Neural crest cell (in vitro differentiated cells): Measurements from ENCODE around the gene TMC3. TPM values are rescaled to one million over a fixed set of nuclear protein-coding genes. Genes with fewer than 3 reads are reported as not detected.

ENCODE experiments used
- DNase-seq: peaks from one replicate; pipeline ENCODE4 v3.0.0; 2021; ENCODE audit warnings: low read depth, mixed read lengths, low spot score
- H3K27ac Mint-ChIP-seq: one replicate; pipeline ENCODE4 v1.8.0; 2021; ENCODE audit warnings: mild to moderate bottlenecking, mixed read lengths; ENCODE audit not compliant: unreplicated experiment
- H3K27me3 Mint-ChIP-seq: 2 replicates; pipeline ENCODE4 v1.8.0; 2021; ENCODE audit warnings: low read depth, mild to moderate bottlenecking, mixed read lengths
- H3K36me3 Mint-ChIP-seq: 2 replicates; pipeline ENCODE4 v1.8.0; 2021; ENCODE audit warnings: low read depth, mild to moderate bottlenecking, mixed read lengths
- H3K4me1 Mint-ChIP-seq: 2 replicates; pipeline ENCODE4 v1.8.0; 2021; ENCODE audit warnings: mixed read lengths
- H3K4me3 Mint-ChIP-seq: one replicate; pipeline ENCODE4 v1.8.0; 2021; ENCODE audit warnings: mild to moderate bottlenecking, mixed read lengths
- H3K9me3 Mint-ChIP-seq: 2 replicates; pipeline ENCODE4 v1.8.0; 2021; ENCODE audit warnings: mixed read lengths
- CTCF ChIP-seq: fragments of 200-600 bp; sonication (generic); conservative IDR thresholded peaks from 2 replicates; pipeline ENCODE4 v1.5.0; 2021; ENCODE audit warnings: antibody characterized with exemption, mild to moderate bottlenecking
- total RNA-seq: library from RNA; stranded (reverse); gene quantifications from 2 replicates; pipeline ENCODE4 v1.2.1, GENCODE V29; 2021

Gene TMC3
- total RNA-seq, 1 donor from 2014 or later, result not detected

DNA sequence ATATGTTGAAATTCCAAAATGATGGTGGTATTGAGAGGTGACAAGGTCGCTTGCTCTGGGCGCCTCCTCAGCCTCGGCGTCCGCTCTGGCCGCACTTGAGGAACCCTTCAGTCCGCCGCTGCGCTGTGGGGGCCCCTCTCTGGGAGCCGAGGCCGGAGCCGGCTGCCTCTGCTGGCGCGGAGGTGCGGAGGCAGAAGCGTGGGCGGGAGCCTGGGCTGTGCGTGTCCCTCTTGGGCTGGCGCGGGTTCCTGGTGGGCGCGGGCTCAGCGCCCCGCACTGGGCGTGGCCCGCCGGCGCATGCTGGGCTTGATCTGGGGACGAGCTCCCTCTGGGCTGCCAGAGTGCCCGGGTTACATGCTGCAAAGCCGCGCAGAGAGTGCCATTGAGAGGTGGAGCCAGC, 39.8 kb upstream of the TMC3 start:
- no peak overlapping the region for H3K4me3 Mint-ChIP-seq
- TF ChIP-seq CTCF, result no peak
- H3K36me3 Mint-ChIP-seq, result no peaks in the 10 kb centered on the region
- DNase-seq, result no peak
- no peaks in the 10 kb centered on the region for H3K9me3 Mint-ChIP-seq
- peaks cover 14% of the 10 kb centered on the region for H3K4me1 Mint-ChIP-seq
- H3K27me3 Mint-ChIP-seq, result no peaks in the 10 kb centered on the region
- H3K27ac Mint-ChIP-seq, result no peak overlapping the region

DNA sequence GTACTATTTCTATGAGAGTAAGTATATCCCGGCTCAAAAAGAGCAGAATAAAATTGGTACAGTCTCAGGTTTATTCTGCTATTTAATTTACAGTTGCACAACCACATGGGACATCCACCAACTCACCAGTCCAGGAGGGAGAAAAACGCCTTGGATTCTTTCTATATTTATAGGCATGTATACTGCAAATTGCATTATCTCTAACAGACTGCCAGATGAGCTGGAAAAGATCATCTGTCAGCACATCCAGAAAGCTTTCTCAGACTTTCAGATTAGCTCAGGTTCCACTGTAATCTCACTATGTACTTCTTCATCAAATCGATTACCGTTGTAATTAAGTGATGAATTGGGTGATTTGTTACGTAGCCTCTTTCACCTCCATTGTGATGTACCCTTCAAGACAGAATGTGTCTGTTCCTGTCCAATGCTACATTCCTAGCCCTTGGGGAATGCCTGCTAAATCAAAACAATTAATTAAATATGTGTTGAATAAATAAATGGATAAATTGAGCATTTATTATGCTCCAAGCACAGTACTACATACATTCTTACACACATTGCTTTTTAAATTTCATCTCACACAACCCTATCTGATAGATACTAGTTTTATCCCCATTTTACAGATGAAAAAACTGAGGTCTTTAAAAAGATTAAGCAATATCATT, 38.1 kb upstream of the TMC3 start:
- DNase-seq, result no peak
- H3K4me3 Mint-ChIP-seq, result no peak overlapping the region
- no peaks in the 10 kb centered on the region for H3K36me3 Mint-ChIP-seq
- H3K27me3 Mint-ChIP-seq, result peaks cover 13% of the 10 kb centered on the region
- H3K4me1 Mint-ChIP-seq, result peaks cover 11% of the 10 kb centered on the region
- H3K9me3 Mint-ChIP-seq, result no peaks in the 10 kb centered on the region
- TF ChIP-seq CTCF, result no peak
- no peak overlapping the region for H3K27ac Mint-ChIP-seq

GRCh38 chr15:81411051-81411450, 37.0 kb upstream of the TMC3 start:
- H3K4me3 Mint-ChIP-seq, result no peak overlapping the region
- no peak for TF ChIP-seq CTCF
- H3K4me1 Mint-ChIP-seq, result peaks cover 11% of the 10 kb centered on the region
- peaks cover 17% of the 10 kb centered on the region for H3K27me3 Mint-ChIP-seq
- no peaks in the 10 kb centered on the region for H3K36me3 Mint-ChIP-seq
- no peak for DNase-seq
- no peaks in the 10 kb centered on the region for H3K9me3 Mint-ChIP-seq
- no peak overlapping the region for H3K27ac Mint-ChIP-seq

- TF ChIP-seq CTCF, result peak; percentile 79
- H3K9me3 Mint-ChIP-seq, result no peaks in the 10 kb centered on the region
- no peaks in the 10 kb centered on the region for H3K36me3 Mint-ChIP-seq
- H3K4me3 Mint-ChIP-seq, result no peak overlapping the region
- peak overlapping the region; percentile 20 for H3K27ac Mint-ChIP-seq
- peaks cover 17% of the 10 kb centered on the region for H3K27me3 Mint-ChIP-seq
- peaks cover 11% of the 10 kb centered on the region for H3K4me1 Mint-ChIP-seq
- DNase-seq, result peak; percentile 33
Observed at GRCh38 chr15:81410318-81410753, 36.3 kb upstream of the TMC3 start.

- Mint-ChIP-seq H3K36me3 (no peaks in the 10 kb centered on the region), H3K27ac (no peak overlapping the region), H3K4me1 (peaks cover 11% of the 10 kb centered on the region), H3K9me3 (no peaks in the 10 kb centered on the region), H3K4me3 (no peak overlapping the region), H3K27me3 (peaks cover 17% of the 10 kb centered on the region)
- no peak for DNase-seq
- TF ChIP-seq CTCF, result no peak
Observed at GRCh38 chr15:81407718-81408117, 33.7 kb upstream of the TMC3 start.
